Upper lobe of right lung (tissue), 1 donor: ENCODE measurements around the gene MAP3K6. TPM values are rescaled to one million over a fixed set of nuclear protein-coding genes. Genes with fewer than 3 reads are reported as not detected.
A peak's percentile ranks its signal among the peaks of the same experiment; 100 is the strongest.

Experiments used
- ATAC-seq: fragments of 200-7000 bp; cut with Tn5 transposase; one replicate; pipeline ENCODE4 v1.9.1; 2020; ENCODE audit warnings: mild to moderate bottlenecking, moderate library complexity
- DNase-seq: peaks from one replicate; pipeline ENCODE4 v3.0.0-alpha.2; 2020
- H3K27ac ChIP-seq: fragments of 200-600 bp; one replicate; pipeline ENCODE4 v1.8.0; 2022
- H3K27me3 ChIP-seq: fragments of 200-600 bp; one replicate; pipeline ENCODE4 v1.8.0; 2022; ENCODE audit warnings: mild to moderate bottlenecking
- H3K36me3 ChIP-seq: fragments of 200-600 bp; one replicate; pipeline ENCODE4 v1.8.0; 2022
- H3K4me1 ChIP-seq: fragments of 200-600 bp; one replicate; pipeline ENCODE4 v1.8.0; 2022
- H3K4me3 ChIP-seq: fragments of 200-600 bp; one replicate; pipeline ENCODE4 v1.8.0; 2022; ENCODE audit warnings: mild to moderate bottlenecking
- H3K9me3 ChIP-seq: fragments of 200-600 bp; one replicate; pipeline ENCODE4 v1.8.0; 2022
- CTCF ChIP-seq: fragments of 200-600 bp; IDR thresholded peaks from one replicate; pipeline ENCODE4 v1.8.0; 2022; ENCODE audit warnings: antibody characterized with exemption
- intact Hi-C: fragments of 100-400 bp; cut with DNase I; formaldehyde crosslinking; loops from one replicate; pipeline ENCODE4 v1.11.0; 2022
- total RNA-seq: library from RNA; stranded (reverse); fragmentation: NEBNext Ultra II Directional; extraction: Animal tissue kit (Norgen Biotek cat#: 25700); gene quantifications from one replicate; pipeline ENCODE4 v1.2.1, GENCODE V29; 2021
- donor health status: DM: no; HTN: yes; CAD: no; lungs with severe emphysema.

The MAP3K6 gene
- total RNA-seq, 1 donor from 2014 or later: 144 TPM

DNA sequence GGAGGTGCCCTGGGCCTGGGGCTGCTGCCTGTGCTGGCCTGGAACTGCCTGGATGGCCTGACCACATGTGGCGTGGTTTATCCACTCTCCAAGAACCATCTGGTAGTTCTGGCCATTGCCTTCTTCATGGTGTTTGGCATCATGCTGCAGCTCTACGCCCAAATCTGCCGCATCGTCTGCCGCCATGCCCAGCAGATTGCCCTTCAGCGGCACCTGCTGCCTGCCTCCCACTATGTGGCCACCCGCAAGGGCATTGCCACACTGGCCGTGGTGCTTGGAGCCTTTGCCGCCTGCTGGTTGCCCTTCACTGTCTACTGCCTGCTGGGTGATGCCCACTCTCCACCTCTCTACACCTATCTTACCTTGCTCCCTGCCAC is 27.5 kb upstream of the MAP3K6 start:
- no peak for DNase-seq
- Histone ChIP-seq H3K9me3 (no peaks in the 10 kb centered on the region), H3K27me3 (no peaks in the 10 kb centered on the region), H3K27ac (no peak overlapping the region), H3K4me3 (no peak overlapping the region), H3K36me3 (no peaks in the 10 kb centered on the region), H3K4me1 (peaks cover 34% of the 10 kb centered on the region)
- no peak for ATAC-seq
- intact Hi-C loops: loop anchor here (10.0 kb wide), 2 partner anchors 211 to 271 kb away; partner anchors contain the start of gene AHDC1
- TF ChIP-seq CTCF: no peak

- no peak overlapping the region for H3K27ac ChIP-seq
- TF ChIP-seq CTCF: no peak
- intact Hi-C loops: loop anchor here (2.0 to 10.0 kb wide), 3 partner anchors 93 to 271 kb away; partner anchors contain the start of gene AHDC1
Observed at GRCh38 chr1:27393641-27394281, 27.0 kb upstream of the MAP3K6 start.

DNA sequence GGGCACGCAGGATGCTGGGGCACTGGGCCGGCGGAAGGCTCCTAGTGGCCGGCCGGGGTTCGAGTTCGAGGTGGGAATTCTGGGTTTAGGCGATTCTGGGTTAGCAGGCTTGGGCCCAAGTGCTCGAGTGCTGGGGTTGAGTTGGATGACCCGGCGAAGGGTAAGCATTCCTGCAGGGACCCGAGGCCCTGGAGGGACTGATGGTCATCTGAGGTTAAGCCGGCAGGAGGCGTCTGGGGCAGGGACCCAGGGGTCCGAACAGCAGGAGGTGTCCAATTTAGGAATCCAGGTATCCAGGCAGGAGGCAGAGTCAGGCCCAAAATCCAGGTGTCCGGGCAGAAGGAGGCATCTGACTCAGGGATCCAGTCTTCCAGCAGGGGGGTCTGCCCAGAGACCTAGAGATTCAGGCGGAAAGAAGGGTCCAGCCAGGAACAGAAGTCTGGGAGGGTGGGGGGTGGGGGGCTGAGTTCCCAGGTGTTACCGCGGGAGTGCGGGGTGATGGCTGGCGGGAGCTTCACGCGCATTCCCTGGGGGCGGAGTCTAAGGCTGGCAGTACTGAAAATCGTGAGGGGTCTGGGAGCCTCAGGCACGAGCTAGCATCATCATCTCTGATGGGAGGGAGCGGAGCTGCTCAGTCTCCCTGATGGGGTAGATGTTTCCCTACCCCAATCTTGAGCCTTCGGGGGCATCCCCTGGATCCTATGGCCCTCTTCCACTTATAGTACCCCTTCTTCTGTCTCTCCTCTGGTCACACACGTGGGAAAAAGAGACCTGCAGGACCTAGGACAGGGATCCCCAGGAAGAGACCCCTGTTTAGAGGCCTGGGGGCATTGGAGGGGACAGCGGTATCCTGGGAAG is 26.2 kb upstream of the MAP3K6 start:
- Histone ChIP-seq H3K4me3 (peak overlapping the region; percentile 48), H3K9me3 (no peaks in the 10 kb centered on the region), H3K4me1 (peaks cover 34% of the 10 kb centered on the region), H3K36me3 (no peaks in the 10 kb centered on the region), H3K27ac (peak overlapping the region; percentile 42), H3K27me3 (no peaks in the 10 kb centered on the region)
- no peak for TF ChIP-seq CTCF
- DNase-seq (no peak), ATAC-seq (no peak)
- intact Hi-C loops: loop anchor here (2.0 to 10.0 kb wide), 3 partner anchors 92 to 272 kb away; partner anchors contain the start of gene AHDC1

More at GRCh38 chr1:27393641-27394281, 27.0 kb upstream of the MAP3K6 start:
- ATAC-seq (no peak), DNase-seq (no peak)
- Histone ChIP-seq H3K36me3 (no peaks in the 10 kb centered on the region), H3K27me3 (no peaks in the 10 kb centered on the region), H3K9me3 (no peaks in the 10 kb centered on the region), H3K4me1 (peaks cover 34% of the 10 kb centered on the region), H3K4me3 (no peak overlapping the region)

DNA sequence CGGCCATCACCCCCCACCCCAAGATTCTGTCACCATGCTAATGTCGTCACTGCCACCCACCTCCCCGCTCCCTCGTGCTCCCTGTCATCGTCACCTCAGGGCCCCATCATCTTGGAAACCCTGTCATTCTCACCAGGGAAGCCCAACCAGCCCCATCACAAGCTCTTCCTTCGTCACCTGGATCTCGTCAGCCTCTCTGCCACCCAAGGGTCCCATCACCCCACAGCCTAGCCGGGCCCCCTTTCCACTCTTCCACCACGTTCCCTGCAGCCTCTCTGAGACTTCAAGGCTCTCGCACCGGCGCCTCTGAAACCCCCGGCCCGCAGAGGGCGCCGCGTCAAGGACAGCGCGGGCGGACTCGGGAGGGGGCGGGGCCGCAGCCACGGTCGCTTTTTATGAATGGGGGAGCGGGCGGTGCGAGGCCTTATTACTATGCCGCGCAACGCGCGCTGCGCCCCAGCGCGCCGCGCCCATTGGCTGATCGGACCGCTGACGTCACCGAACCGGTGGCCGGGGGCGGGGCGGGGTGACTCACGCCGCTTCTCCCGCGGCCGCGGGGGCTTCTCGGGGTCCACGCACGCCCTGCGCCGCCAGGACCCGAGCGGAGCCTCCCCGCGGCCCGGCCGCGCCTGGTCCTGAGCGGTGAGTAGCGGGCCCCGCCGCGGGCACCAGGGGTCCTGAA is 25.5 kb upstream of the MAP3K6 start, which contains the start of gene GPR3:
TSS of gene GPR3 (plus strand) at position 527 of the 682 bp plus-strand sequence. CDS start 1,177 bp downstream, outside the sequence.
- Histone ChIP-seq H3K27ac (peak within 1 kb of the TSS; percentile 55), H3K36me3 (no peaks in the 10 kb centered on the region), H3K9me3 (no peaks in the 10 kb centered on the region), H3K27me3 (no peaks in the 10 kb centered on the region), H3K4me1 (peaks cover 32% of the 10 kb centered on the region), H3K4me3 (peak within 1 kb of the TSS; percentile 48)
- TF ChIP-seq CTCF: peak; percentile 57
- intact Hi-C loops: loop anchor here (2.0 to 10.0 kb wide), 3 partner anchors 91 to 273 kb away; partner anchors contain the start of gene AHDC1
- peak; percentile 87 for ATAC-seq
- peak; percentile 92 for DNase-seq

GRCh38 chr1:27391511-27392095 is 24.8 kb upstream of the MAP3K6 start:
- intact Hi-C loops: loop anchor here (2.0 to 10.0 kb wide), 3 partner anchors 91 to 273 kb away; partner anchors contain the start of gene AHDC1
- Histone ChIP-seq H3K4me1 (peaks cover 28% of the 10 kb centered on the region), H3K27me3 (no peaks in the 10 kb centered on the region), H3K27ac (peak overlapping the region; percentile 55), H3K9me3 (no peaks in the 10 kb centered on the region), H3K36me3 (no peaks in the 10 kb centered on the region), H3K4me3 (peak overlapping the region; percentile 48)
- no peak for TF ChIP-seq CTCF
- peak; percentile 3 for ATAC-seq
- peak; percentile 74 for DNase-seq
